Liver (tissue), 3 donors: ENCODE results near the gene NEURL3.

Experiments used
- RAD21 ChIP-seq, 2 donors: IDR thresholded peaks; 2 replicates each; pipeline ENCODE4 v1.6.1; 2016; ENCODE audit warnings: antibody characterized with exemption in 2 of 2, mild to moderate bottlenecking in 2 of 2
- YY1 ChIP-seq: IDR thresholded peaks from 2 replicates; pipeline ENCODE4 v1.6.1; 2016; ENCODE audit warnings: antibody characterized with exemption, mild to moderate bottlenecking
- TF ChIP-seq, protein P1 (sequence below): fragments of 150-350 bp; IDR thresholded peaks from 2 replicates; pipeline ENCODE4 v1.5.1; 2017; ENCODE audit warnings: improper control_type of control experiment, low read depth, low read length; ENCODE audit not compliant: missing input control
- TF ChIP-seq, protein P2 (sequence below): IDR thresholded peaks from 2 replicates; pipeline ENCODE4 v1.6.1; 2016; ENCODE audit warnings: antibody characterized with exemption, mild to moderate bottlenecking
- TF ChIP-seq, protein P3 (sequence below): IDR thresholded peaks from 2 replicates; pipeline ENCODE4 v1.6.1; 2016; ENCODE audit warnings: antibody characterized with exemption
- donor health status: healthy.
- donor health status: healthy.

DNA sequence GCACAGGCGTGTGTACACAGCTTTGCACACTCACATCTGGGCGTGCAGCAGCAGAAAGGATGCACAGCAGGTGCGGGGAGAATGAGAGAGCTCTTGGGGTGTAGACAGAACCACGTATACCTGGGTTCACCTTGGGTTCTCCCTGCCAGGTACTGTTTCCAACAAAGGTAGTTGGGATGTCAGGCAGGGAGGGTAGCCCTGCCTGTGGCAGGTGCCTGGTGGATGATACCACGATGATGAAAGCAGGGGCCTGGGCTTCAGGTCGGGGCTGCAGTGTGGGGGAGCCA is 24.9 kb upstream of the NEURL3 start:
- TF ChIP-seq RAD21 (IDR thresholded peaks at IDR 0.05) (no peak), YY1 (no peak)
- TF ChIP-seq, protein P1, sequence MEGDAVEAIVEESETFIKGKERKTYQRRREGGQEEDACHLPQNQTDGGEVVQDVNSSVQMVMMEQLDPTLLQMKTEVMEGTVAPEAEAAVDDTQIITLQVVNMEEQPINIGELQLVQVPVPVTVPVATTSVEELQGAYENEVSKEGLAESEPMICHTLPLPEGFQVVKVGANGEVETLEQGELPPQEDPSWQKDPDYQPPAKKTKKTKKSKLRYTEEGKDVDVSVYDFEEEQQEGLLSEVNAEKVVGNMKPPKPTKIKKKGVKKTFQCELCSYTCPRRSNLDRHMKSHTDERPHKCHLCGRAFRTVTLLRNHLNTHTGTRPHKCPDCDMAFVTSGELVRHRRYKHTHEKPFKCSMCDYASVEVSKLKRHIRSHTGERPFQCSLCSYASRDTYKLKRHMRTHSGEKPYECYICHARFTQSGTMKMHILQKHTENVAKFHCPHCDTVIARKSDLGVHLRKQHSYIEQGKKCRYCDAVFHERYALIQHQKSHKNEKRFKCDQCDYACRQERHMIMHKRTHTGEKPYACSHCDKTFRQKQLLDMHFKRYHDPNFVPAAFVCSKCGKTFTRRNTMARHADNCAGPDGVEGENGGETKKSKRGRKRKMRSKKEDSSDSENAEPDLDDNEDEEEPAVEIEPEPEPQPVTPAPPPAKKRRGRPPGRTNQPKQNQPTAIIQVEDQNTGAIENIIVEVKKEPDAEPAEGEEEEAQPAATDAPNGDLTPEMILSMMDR, result no peak
- TF ChIP-seq, protein P2, sequence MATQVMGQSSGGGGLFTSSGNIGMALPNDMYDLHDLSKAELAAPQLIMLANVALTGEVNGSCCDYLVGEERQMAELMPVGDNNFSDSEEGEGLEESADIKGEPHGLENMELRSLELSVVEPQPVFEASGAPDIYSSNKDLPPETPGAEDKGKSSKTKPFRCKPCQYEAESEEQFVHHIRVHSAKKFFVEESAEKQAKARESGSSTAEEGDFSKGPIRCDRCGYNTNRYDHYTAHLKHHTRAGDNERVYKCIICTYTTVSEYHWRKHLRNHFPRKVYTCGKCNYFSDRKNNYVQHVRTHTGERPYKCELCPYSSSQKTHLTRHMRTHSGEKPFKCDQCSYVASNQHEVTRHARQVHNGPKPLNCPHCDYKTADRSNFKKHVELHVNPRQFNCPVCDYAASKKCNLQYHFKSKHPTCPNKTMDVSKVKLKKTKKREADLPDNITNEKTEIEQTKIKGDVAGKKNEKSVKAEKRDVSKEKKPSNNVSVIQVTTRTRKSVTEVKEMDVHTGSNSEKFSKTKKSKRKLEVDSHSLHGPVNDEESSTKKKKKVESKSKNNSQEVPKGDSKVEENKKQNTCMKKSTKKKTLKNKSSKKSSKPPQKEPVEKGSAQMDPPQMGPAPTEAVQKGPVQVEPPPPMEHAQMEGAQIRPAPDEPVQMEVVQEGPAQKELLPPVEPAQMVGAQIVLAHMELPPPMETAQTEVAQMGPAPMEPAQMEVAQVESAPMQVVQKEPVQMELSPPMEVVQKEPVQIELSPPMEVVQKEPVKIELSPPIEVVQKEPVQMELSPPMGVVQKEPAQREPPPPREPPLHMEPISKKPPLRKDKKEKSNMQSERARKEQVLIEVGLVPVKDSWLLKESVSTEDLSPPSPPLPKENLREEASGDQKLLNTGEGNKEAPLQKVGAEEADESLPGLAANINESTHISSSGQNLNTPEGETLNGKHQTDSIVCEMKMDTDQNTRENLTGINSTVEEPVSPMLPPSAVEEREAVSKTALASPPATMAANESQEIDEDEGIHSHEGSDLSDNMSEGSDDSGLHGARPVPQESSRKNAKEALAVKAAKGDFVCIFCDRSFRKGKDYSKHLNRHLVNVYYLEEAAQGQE, result no peak
- TF ChIP-seq, protein P3, sequence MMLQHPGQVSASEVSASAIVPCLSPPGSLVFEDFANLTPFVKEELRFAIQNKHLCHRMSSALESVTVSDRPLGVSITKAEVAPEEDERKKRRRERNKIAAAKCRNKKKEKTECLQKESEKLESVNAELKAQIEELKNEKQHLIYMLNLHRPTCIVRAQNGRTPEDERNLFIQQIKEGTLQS, result no peak
